ENCODE results near the gene CNPY3.

DNA sequence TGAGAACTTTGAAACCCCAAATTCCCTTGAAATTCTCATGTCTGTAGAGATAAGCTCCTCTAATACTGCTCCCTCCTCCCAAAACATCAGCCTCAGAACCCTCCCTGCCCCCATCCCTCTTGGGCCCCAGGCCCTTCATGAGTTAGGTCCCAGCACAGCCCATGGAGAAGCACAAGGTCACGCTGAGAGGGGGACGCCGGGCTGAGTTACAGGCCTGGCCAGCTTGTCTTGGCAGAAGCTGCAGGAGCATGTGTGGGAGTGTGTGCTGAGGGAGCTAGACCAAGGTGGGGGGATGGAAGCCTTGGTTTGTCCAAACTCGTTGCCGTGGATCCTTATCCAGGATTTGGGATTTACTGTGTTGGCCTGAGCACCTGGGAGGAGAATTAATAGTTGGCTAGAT, 21.9 kb upstream of the CNPY3 start:
- no peak for TF ChIP-seq ZNF133 (tag by site-specific recombination; IDR thresholded peaks at IDR 0.05)
- TF ChIP-seq, protein P1, sequence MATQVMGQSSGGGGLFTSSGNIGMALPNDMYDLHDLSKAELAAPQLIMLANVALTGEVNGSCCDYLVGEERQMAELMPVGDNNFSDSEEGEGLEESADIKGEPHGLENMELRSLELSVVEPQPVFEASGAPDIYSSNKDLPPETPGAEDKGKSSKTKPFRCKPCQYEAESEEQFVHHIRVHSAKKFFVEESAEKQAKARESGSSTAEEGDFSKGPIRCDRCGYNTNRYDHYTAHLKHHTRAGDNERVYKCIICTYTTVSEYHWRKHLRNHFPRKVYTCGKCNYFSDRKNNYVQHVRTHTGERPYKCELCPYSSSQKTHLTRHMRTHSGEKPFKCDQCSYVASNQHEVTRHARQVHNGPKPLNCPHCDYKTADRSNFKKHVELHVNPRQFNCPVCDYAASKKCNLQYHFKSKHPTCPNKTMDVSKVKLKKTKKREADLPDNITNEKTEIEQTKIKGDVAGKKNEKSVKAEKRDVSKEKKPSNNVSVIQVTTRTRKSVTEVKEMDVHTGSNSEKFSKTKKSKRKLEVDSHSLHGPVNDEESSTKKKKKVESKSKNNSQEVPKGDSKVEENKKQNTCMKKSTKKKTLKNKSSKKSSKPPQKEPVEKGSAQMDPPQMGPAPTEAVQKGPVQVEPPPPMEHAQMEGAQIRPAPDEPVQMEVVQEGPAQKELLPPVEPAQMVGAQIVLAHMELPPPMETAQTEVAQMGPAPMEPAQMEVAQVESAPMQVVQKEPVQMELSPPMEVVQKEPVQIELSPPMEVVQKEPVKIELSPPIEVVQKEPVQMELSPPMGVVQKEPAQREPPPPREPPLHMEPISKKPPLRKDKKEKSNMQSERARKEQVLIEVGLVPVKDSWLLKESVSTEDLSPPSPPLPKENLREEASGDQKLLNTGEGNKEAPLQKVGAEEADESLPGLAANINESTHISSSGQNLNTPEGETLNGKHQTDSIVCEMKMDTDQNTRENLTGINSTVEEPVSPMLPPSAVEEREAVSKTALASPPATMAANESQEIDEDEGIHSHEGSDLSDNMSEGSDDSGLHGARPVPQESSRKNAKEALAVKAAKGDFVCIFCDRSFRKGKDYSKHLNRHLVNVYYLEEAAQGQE (tag by site-specific recombination; IDR thresholded peaks at IDR 0.05): no peak
- TF ChIP-seq, protein P2, sequence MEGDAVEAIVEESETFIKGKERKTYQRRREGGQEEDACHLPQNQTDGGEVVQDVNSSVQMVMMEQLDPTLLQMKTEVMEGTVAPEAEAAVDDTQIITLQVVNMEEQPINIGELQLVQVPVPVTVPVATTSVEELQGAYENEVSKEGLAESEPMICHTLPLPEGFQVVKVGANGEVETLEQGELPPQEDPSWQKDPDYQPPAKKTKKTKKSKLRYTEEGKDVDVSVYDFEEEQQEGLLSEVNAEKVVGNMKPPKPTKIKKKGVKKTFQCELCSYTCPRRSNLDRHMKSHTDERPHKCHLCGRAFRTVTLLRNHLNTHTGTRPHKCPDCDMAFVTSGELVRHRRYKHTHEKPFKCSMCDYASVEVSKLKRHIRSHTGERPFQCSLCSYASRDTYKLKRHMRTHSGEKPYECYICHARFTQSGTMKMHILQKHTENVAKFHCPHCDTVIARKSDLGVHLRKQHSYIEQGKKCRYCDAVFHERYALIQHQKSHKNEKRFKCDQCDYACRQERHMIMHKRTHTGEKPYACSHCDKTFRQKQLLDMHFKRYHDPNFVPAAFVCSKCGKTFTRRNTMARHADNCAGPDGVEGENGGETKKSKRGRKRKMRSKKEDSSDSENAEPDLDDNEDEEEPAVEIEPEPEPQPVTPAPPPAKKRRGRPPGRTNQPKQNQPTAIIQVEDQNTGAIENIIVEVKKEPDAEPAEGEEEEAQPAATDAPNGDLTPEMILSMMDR (tag by site-specific recombination; IDR thresholded peaks at IDR 0.05): no peak
- no peak for TF ChIP-seq ZBTB7A (tag by site-specific recombination; IDR thresholded peaks at IDR 0.05; ENCODE audit: low read depth)
- TF ChIP-seq, protein P3, sequence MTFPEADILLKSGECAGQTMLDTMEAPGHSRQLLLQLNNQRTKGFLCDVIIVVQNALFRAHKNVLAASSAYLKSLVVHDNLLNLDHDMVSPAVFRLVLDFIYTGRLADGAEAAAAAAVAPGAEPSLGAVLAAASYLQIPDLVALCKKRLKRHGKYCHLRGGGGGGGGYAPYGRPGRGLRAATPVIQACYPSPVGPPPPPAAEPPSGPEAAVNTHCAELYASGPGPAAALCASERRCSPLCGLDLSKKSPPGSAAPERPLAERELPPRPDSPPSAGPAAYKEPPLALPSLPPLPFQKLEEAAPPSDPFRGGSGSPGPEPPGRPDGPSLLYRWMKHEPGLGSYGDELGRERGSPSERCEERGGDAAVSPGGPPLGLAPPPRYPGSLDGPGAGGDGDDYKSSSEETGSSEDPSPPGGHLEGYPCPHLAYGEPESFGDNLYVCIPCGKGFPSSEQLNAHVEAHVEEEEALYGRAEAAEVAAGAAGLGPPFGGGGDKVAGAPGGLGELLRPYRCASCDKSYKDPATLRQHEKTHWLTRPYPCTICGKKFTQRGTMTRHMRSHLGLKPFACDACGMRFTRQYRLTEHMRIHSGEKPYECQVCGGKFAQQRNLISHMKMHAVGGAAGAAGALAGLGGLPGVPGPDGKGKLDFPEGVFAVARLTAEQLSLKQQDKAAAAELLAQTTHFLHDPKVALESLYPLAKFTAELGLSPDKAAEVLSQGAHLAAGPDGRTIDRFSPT (tag by site-specific recombination; IDR thresholded peaks at IDR 0.05): no peak
- TF ChIP-seq YY1 (tag by site-specific recombination; IDR thresholded peaks at IDR 0.05): no peak
- TF ChIP-seq ZNF416 (tag by site-specific recombination; IDR thresholded peaks at IDR 0.05): no peak
- TF ChIP-seq ZNF274 (IDR thresholded peaks at IDR 0.05; ENCODE audit: low read length): no peak
- no peak for TF ChIP-seq ZNF274 (tag by site-specific recombination; IDR thresholded peaks at IDR 0.05; ENCODE audit: borderline replicate concordance)
